KMS-11 (cell line): ENCODE results near the gene DPY19L3.
"Not testable (repeated sequence)": the region's sequence is repeated elsewhere in the genome, so short reads cannot be mapped to it uniquely, and the experiment has no call there.

Experiments
- H2AFZ ChIP-seq: fragments of 200-600 bp; sonication (generic); 2 replicates; pipeline ENCODE4 v1.6.1; 2016; ENCODE audit warnings: antibody characterized with exemption, mixed run types, low read depth
- H3K27ac ChIP-seq: fragments of 200-600 bp; sonication (generic); 2 replicates; pipeline ENCODE4 v1.6.1; 2016; ENCODE audit warnings: mild to moderate bottlenecking, mixed run types
- H3K27me3 ChIP-seq: fragments of 200-600 bp; sonication (generic); 2 replicates; pipeline ENCODE4 v1.6.1; 2017; ENCODE audit warnings: mild to moderate bottlenecking, low read depth, mixed run types, moderate library complexity; ENCODE audit not compliant: insufficient read depth
- H3K36me3 ChIP-seq: fragments of 200-600 bp; sonication (generic); 2 replicates; pipeline ENCODE4 v1.6.1; 2017; ENCODE audit warnings: mild to moderate bottlenecking, mixed run types; ENCODE audit not compliant: insufficient read depth
- H3K4me1 ChIP-seq: fragments of 200-600 bp; sonication (generic); 2 replicates; pipeline ENCODE4 v1.6.1; 2016; ENCODE audit warnings: mild to moderate bottlenecking, low read depth, mixed run types; ENCODE audit not compliant: poor library complexity, severe bottlenecking
- H3K4me2 ChIP-seq: fragments of 200-600 bp; sonication (generic); 2 replicates; pipeline ENCODE4 v1.7.0; 2016; ENCODE audit warnings: mild to moderate bottlenecking, mixed run types
- H3K4me3 ChIP-seq: fragments of 200-600 bp; sonication (generic); IDR thresholded peaks from 2 replicates; pipeline ENCODE4 v1.6.1; 2017; ENCODE audit warnings: low read depth, low read length, mixed read lengths; ENCODE audit not compliant: insufficient read depth
- H3K79me2 ChIP-seq: fragments of 200-600 bp; sonication (generic); 2 replicates; pipeline ENCODE4 v1.6.1; 2016; ENCODE audit warnings: low read depth, mixed run types; ENCODE audit not compliant: insufficient read depth
- H3K9ac ChIP-seq: fragments of 200-600 bp; sonication (generic); 2 replicates; pipeline ENCODE4 v1.6.1; 2016; ENCODE audit warnings: mild to moderate bottlenecking, mixed run types
- H4K20me1 ChIP-seq: fragments of 200-600 bp; sonication (generic); 2 replicates; pipeline ENCODE4 v1.6.1; 2016; ENCODE audit warnings: mild to moderate bottlenecking, mixed run types; ENCODE audit not compliant: insufficient read depth
- TF ChIP-seq, protein P1 (sequence below): fragments of 200-600 bp; sonication (generic); conservative IDR thresholded peaks from 2 replicates; pipeline ENCODE4 v1.6.1; 2017; ENCODE audit warnings: low read depth, mild to moderate bottlenecking, antibody characterized with exemption, low read length, moderate library complexity, mixed read lengths

The DPY19L3 gene

DNA sequence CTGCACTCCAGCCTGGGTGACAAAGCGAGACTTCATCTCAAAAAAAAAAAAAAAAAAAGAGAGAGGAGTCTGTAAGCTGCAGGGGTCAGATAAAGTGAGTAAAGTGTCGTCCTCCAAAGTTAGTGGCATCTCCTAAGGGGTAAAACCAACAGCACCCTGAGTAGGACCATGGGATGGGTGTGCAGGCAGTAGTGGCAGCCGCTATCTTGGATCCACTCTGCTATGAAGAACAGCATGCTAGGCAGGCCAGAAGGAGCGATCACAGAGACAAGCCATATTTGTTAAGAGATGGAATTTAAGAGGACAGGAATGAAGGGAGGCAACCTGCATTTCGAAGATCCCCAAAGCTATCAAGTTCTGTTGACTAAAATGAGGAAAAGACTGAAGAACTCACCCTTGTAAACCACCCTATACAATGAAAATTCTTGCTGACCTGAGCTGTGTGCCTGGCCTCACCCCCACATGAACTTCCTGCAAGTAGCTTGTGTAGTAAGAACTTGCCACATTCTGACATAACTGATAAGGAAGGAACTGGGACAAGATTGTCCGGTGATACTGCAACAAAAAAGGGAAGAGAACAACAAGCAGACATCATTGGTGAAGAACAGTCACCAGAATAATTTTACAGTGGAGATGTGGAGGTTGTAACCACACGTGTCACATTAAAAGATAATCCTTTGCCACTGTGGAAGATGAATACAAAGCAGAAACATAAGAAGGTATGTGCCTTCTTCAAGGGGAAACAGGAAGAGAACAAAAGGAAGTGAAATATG lies 16.2 kb downstream of the DPY19L3 start:
- Histone ChIP-seq H3K79me2 (no peaks in the 10 kb centered on the region), H3K4me1 (no peaks in the 10 kb centered on the region), H2AFZ (no peak overlapping the region), H3K27ac (no peak overlapping the region), H4K20me1 (no peaks in the 10 kb centered on the region), H3K4me3 (no peak overlapping the region), H3K9ac (no peak overlapping the region), H3K4me2 (no peak overlapping the region), H3K27me3 (no peaks in the 10 kb centered on the region), H3K36me3 (no peaks in the 10 kb centered on the region)
- TF ChIP-seq, protein P1, sequence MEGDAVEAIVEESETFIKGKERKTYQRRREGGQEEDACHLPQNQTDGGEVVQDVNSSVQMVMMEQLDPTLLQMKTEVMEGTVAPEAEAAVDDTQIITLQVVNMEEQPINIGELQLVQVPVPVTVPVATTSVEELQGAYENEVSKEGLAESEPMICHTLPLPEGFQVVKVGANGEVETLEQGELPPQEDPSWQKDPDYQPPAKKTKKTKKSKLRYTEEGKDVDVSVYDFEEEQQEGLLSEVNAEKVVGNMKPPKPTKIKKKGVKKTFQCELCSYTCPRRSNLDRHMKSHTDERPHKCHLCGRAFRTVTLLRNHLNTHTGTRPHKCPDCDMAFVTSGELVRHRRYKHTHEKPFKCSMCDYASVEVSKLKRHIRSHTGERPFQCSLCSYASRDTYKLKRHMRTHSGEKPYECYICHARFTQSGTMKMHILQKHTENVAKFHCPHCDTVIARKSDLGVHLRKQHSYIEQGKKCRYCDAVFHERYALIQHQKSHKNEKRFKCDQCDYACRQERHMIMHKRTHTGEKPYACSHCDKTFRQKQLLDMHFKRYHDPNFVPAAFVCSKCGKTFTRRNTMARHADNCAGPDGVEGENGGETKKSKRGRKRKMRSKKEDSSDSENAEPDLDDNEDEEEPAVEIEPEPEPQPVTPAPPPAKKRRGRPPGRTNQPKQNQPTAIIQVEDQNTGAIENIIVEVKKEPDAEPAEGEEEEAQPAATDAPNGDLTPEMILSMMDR, result no peak

- Histone ChIP-seq H3K27ac (no peak overlapping the region), H3K79me2 (no peaks in the 10 kb centered on the region), H3K4me3 (no peak overlapping the region), H3K36me3 (no peaks in the 10 kb centered on the region), H2AFZ (no peak overlapping the region), H4K20me1 (no peaks in the 10 kb centered on the region), H3K4me2 (no peak overlapping the region), H3K4me1 (no peaks in the 10 kb centered on the region), H3K9ac (no peak overlapping the region), H3K27me3 (no peaks in the 10 kb centered on the region)
- TF ChIP-seq, protein P1, result no peak
Observed at GRCh38 chr19:32422435-32422834, 16.9 kb downstream of the DPY19L3 start.

GRCh38 chr19:32423944-32424343 lies 18.4 kb downstream of the DPY19L3 start:
- not testable (repeated sequence) for H3K36me3 ChIP-seq, H3K27me3 ChIP-seq, H3K9ac ChIP-seq, H3K4me1 ChIP-seq, H3K79me2 ChIP-seq, H3K27ac ChIP-seq, H3K4me3 ChIP-seq, H4K20me1 ChIP-seq, H3K4me2 ChIP-seq, H2AFZ ChIP-seq

GRCh38 chr19:32427536-32427935 lies 22.0 kb downstream of the DPY19L3 start:
- H3K27me3 ChIP-seq, result no peaks in the 10 kb centered on the region

GRCh38 chr19:32436692-32437091 lies 31.1 kb downstream of the DPY19L3 start:
- no peak overlapping the region for H2AFZ ChIP-seq
- no peaks in the 10 kb centered on the region for H3K27me3 ChIP-seq
- no peaks in the 10 kb centered on the region for H3K79me2 ChIP-seq
- TF ChIP-seq, protein P1, result no peak
- no peaks in the 10 kb centered on the region for H3K4me1 ChIP-seq
- H4K20me1 ChIP-seq, result no peaks in the 10 kb centered on the region
- H3K4me3 ChIP-seq, result no peak overlapping the region
- no peak overlapping the region for H3K27ac ChIP-seq
- H3K36me3 ChIP-seq, result no peaks in the 10 kb centered on the region
- H3K4me2 ChIP-seq, result no peak overlapping the region
- H3K9ac ChIP-seq, result no peak overlapping the region

More at GRCh38 chr19:32427536-32427935, 22.0 kb downstream of the DPY19L3 start:
- Histone ChIP-seq H2AFZ (no peak overlapping the region), H3K4me2 (no peak overlapping the region), H3K4me3 (no peak overlapping the region), H3K9ac (no peak overlapping the region), H3K36me3 (no peaks in the 10 kb centered on the region), H3K27ac (no peak overlapping the region), H3K4me1 (no peaks in the 10 kb centered on the region), H3K79me2 (no peaks in the 10 kb centered on the region), H4K20me1 (no peaks in the 10 kb centered on the region)
- TF ChIP-seq, protein P1, result no peak
